ENCODE measurements around the gene FAM241A.

DNA sequence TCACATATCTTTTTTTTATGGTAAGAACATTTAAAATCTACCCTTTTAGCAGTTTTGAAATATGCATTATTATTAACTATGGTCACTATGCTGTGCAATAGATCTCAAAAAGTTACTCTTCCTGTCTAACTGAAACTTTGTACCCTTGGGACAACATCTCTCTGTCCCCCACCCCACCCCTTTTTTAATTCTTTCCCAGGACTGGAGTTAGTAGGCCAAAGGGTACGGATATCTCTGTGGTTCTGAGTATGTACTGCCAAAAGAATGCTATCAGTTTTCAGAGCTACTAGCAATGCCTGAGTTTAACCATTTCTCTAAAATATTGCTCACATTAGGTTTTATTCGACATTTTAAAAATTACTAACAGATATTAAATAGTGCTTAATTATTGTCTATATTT, 4.7 kb upstream of the FAM241A start:
- TF ChIP-seq, protein P1, sequence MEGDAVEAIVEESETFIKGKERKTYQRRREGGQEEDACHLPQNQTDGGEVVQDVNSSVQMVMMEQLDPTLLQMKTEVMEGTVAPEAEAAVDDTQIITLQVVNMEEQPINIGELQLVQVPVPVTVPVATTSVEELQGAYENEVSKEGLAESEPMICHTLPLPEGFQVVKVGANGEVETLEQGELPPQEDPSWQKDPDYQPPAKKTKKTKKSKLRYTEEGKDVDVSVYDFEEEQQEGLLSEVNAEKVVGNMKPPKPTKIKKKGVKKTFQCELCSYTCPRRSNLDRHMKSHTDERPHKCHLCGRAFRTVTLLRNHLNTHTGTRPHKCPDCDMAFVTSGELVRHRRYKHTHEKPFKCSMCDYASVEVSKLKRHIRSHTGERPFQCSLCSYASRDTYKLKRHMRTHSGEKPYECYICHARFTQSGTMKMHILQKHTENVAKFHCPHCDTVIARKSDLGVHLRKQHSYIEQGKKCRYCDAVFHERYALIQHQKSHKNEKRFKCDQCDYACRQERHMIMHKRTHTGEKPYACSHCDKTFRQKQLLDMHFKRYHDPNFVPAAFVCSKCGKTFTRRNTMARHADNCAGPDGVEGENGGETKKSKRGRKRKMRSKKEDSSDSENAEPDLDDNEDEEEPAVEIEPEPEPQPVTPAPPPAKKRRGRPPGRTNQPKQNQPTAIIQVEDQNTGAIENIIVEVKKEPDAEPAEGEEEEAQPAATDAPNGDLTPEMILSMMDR (IDR thresholded peaks at IDR 0.05), result no peak
- no peak for TF ChIP-seq POLR2AphosphoS5 (IDR thresholded peaks at IDR 0.05)

Data from upper lobe of left lung (tissue), 4 donors.